ENCODE measurements around the gene FREM2.

Gene FREM2

GRCh38 chr13:38785042-38785441 is 98.2 kb downstream of the FREM2 start:
- Histone ChIP-seq H2AK5ac (ENCODE audit: low read depth, low read length) (no peak overlapping the region), H3K9ac (ENCODE audit: low read depth, low read length, poor library complexity) (no peak overlapping the region), H3K27ac (replicated peaks; ENCODE audit: low read length) (no peak overlapping the region), H3K27me3 (ENCODE audit: control insufficient read depth in 3 of 3, insufficient read depth in 3 of 3, low read depth in 1 of 3, low read length in 3 of 3) (no peaks in the 10 kb centered on the region), H3K23ac (ENCODE audit: low read depth, low read length, poor library complexity) (no peak overlapping the region), H3K4me3 (ENCODE audit: low read length in 2 of 2) (no peak overlapping the region), H3K4ac (ENCODE audit: low read length) (no peak overlapping the region), H3K4me2 (ENCODE audit: insufficient read depth, low read length, poor library complexity, severe bottlenecking) (no peak overlapping the region), H4K91ac (ENCODE audit: low read depth, low read length, poor library complexity) (no peak overlapping the region), H2BK5ac (ENCODE audit: low read length) (no peak overlapping the region), H3K36me3 (replicated peaks in 1 of 2; ENCODE audit: control insufficient read depth in 2 of 2, insufficient read depth in 2 of 2, low read length in 2 of 2) (no peaks in the 10 kb centered on the region), H2AFZ (ENCODE audit: low read length) (no peak overlapping the region), H3K18ac (ENCODE audit: low read length) (no peak overlapping the region), H2BK15ac (ENCODE audit: low read length) (no peak overlapping the region), H3K14ac (ENCODE audit: low read length) (no peak overlapping the region), H4K8ac (ENCODE audit: low read depth, low read length) (no peak overlapping the region), H2BK120ac (ENCODE audit: low read depth, low read length) (no peak overlapping the region), H3K4me1 (ENCODE audit: control insufficient read depth in 2 of 2, insufficient read depth in 1 of 2, low read depth in 1 of 2, low read length in 2 of 2) (no peaks in the 10 kb centered on the region), H3K9me3 (replicated peaks in 1 of 2; ENCODE audit: control insufficient read depth in 2 of 2, insufficient read depth in 1 of 2, low read depth in 1 of 2, low read length in 2 of 2) (no peaks in the 10 kb centered on the region), H3K79me1 (ENCODE audit: low read depth, low read length) (no peaks in the 10 kb centered on the region), H2BK12ac (ENCODE audit: low read length) (no peak overlapping the region)
- WGBS, 2 donors (ENCODE audit: extremely low coverage in 2 of 2, insufficient read length in 2 of 2, insufficient replicate concordance in 1 of 2), result no CpG with 5 or more reads among the region's 2 CpGs
- no peak for DNase-seq (ENCODE audit: low spot score)

GRCh38 chr13:38785490-38785889 is 98.6 kb downstream of the FREM2 start:
- Histone ChIP-seq H3K27ac (replicated peaks; ENCODE audit: low read length) (no peak overlapping the region), H2AK5ac (ENCODE audit: low read depth, low read length) (no peak overlapping the region), H3K9ac (ENCODE audit: low read depth, low read length, poor library complexity) (no peak overlapping the region), H3K23ac (ENCODE audit: low read depth, low read length, poor library complexity) (no peak overlapping the region), H3K4me3 (ENCODE audit: low read length in 2 of 2) (no peak overlapping the region), H3K9me3 (replicated peaks in 1 of 2; ENCODE audit: control insufficient read depth in 2 of 2, insufficient read depth in 1 of 2, low read depth in 1 of 2, low read length in 2 of 2) (no peaks in the 10 kb centered on the region), H2BK5ac (ENCODE audit: low read length) (no peak overlapping the region), H3K79me1 (ENCODE audit: low read depth, low read length) (no peaks in the 10 kb centered on the region), H3K36me3 (replicated peaks in 1 of 2; ENCODE audit: control insufficient read depth in 2 of 2, insufficient read depth in 2 of 2, low read length in 2 of 2) (no peaks in the 10 kb centered on the region), H3K14ac (ENCODE audit: low read length) (no peak overlapping the region), H2AFZ (ENCODE audit: low read length) (no peak overlapping the region), H3K27me3 (ENCODE audit: control insufficient read depth in 3 of 3, insufficient read depth in 3 of 3, low read depth in 1 of 3, low read length in 3 of 3) (no peaks in the 10 kb centered on the region), H4K91ac (ENCODE audit: low read depth, low read length, poor library complexity) (no peak overlapping the region), H4K8ac (ENCODE audit: low read depth, low read length) (no peak overlapping the region), H2BK15ac (ENCODE audit: low read length) (no peak overlapping the region), H3K4me1 (ENCODE audit: control insufficient read depth in 2 of 2, insufficient read depth in 1 of 2, low read depth in 1 of 2, low read length in 2 of 2) (no peaks in the 10 kb centered on the region), H2BK12ac (ENCODE audit: low read length) (no peak overlapping the region), H3K18ac (ENCODE audit: low read length) (no peak overlapping the region), H3K4me2 (ENCODE audit: insufficient read depth, low read length, poor library complexity, severe bottlenecking) (no peak overlapping the region), H3K4ac (ENCODE audit: low read length) (no peak overlapping the region), H2BK120ac (ENCODE audit: low read depth, low read length) (no peak overlapping the region)
- WGBS, 2 donors (ENCODE audit: extremely low coverage in 2 of 2, insufficient read length in 2 of 2, insufficient replicate concordance in 1 of 2), result no CpG with 5 or more reads among the region's 1 CpG
- no peak for DNase-seq (ENCODE audit: low spot score)

GRCh38 chr13:38787550-38787949 is 100.7 kb downstream of the FREM2 start:
- H3K18ac ChIP-seq (ENCODE audit: low read length), result no peak overlapping the region
- H3K4me1 ChIP-seq (ENCODE audit: control insufficient read depth in 2 of 2, insufficient read depth in 1 of 2, low read depth in 1 of 2, low read length in 2 of 2), result no peaks in the 10 kb centered on the region
- no peak overlapping the region for H3K27ac ChIP-seq (replicated peaks; ENCODE audit: low read length)
- no peaks in the 10 kb centered on the region for H3K27me3 ChIP-seq (ENCODE audit: control insufficient read depth in 3 of 3, insufficient read depth in 3 of 3, low read depth in 1 of 3, low read length in 3 of 3)
- H3K9me3 ChIP-seq (replicated peaks in 1 of 2; ENCODE audit: control insufficient read depth in 2 of 2, insufficient read depth in 1 of 2, low read depth in 1 of 2, low read length in 2 of 2), result no peaks in the 10 kb centered on the region
- no peaks in the 10 kb centered on the region for H3K36me3 ChIP-seq (replicated peaks in 1 of 2; ENCODE audit: control insufficient read depth in 2 of 2, insufficient read depth in 2 of 2, low read length in 2 of 2)
- H3K14ac ChIP-seq (ENCODE audit: low read length), result no peak overlapping the region
- H4K91ac ChIP-seq (ENCODE audit: low read depth, low read length, poor library complexity), result no peak overlapping the region
- no peak overlapping the region for H3K9ac ChIP-seq (ENCODE audit: low read depth, low read length, poor library complexity)
- H2AFZ ChIP-seq (ENCODE audit: low read length), result no peak overlapping the region
- no peak overlapping the region for H4K8ac ChIP-seq (ENCODE audit: low read depth, low read length)
- no peak overlapping the region for H2AK5ac ChIP-seq (ENCODE audit: low read depth, low read length)
- no peak overlapping the region for H2BK120ac ChIP-seq (ENCODE audit: low read depth, low read length)
- no peak overlapping the region for H3K4me2 ChIP-seq (ENCODE audit: insufficient read depth, low read length, poor library complexity, severe bottlenecking)
- no CpG with 5 or more reads among the region's 1 CpG for WGBS, 2 donors (ENCODE audit: extremely low coverage in 2 of 2, insufficient read length in 2 of 2, insufficient replicate concordance in 1 of 2)
- H3K23ac ChIP-seq (ENCODE audit: low read depth, low read length, poor library complexity), result no peak overlapping the region
- no peak overlapping the region for H2BK5ac ChIP-seq (ENCODE audit: low read length)
- no peak overlapping the region for H2BK12ac ChIP-seq (ENCODE audit: low read length)
- DNase-seq (ENCODE audit: low spot score), result no peak
- H3K79me1 ChIP-seq (ENCODE audit: low read depth, low read length), result no peaks in the 10 kb centered on the region
- no peak overlapping the region for H3K4ac ChIP-seq (ENCODE audit: low read length)
- H2BK15ac ChIP-seq (ENCODE audit: low read length), result no peak overlapping the region
- H3K4me3 ChIP-seq (ENCODE audit: low read length in 2 of 2), result no peak overlapping the region

DNA sequence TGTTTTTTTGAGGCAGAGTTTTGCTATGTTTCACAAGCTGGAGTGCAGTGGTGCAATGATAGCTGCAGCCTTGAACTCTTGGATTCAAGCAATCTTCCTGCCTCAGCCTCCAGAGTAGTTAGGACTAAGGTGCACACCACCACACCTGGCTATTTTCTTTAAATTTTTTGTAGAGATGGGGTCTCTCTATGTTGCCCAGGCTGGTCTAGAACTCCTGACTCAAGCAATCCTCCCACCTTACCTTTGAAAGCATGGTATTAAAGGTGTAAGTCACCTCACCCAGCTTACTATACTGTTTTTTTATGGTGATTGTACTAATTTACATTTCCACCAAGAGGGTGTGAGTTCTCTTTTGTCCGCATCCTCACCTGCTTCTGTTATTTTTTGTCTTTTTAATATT is 110.0 kb downstream of the FREM2 start:
- no peak overlapping the region for H3K27ac ChIP-seq (replicated peaks; ENCODE audit: low read length)
- no peak overlapping the region for H3K4ac ChIP-seq (ENCODE audit: low read length)
- H3K9ac ChIP-seq (ENCODE audit: low read depth, low read length, poor library complexity), result no peak overlapping the region
- H4K91ac ChIP-seq (ENCODE audit: low read depth, low read length, poor library complexity), result no peak overlapping the region
- no peaks in the 10 kb centered on the region for H3K27me3 ChIP-seq (ENCODE audit: control insufficient read depth in 3 of 3, insufficient read depth in 3 of 3, low read depth in 1 of 3, low read length in 3 of 3)
- no peak overlapping the region for H2AFZ ChIP-seq (ENCODE audit: low read length)
- no peak overlapping the region for H2BK15ac ChIP-seq (ENCODE audit: low read length)
- H2BK12ac ChIP-seq (ENCODE audit: low read length), result no peak overlapping the region
- no peak overlapping the region for H4K8ac ChIP-seq (ENCODE audit: low read depth, low read length)
- H2BK5ac ChIP-seq (ENCODE audit: low read length), result no peak overlapping the region
- H3K14ac ChIP-seq (ENCODE audit: low read length), result no peak overlapping the region
- no peaks in the 10 kb centered on the region for H3K4me1 ChIP-seq (ENCODE audit: control insufficient read depth in 2 of 2, insufficient read depth in 1 of 2, low read depth in 1 of 2, low read length in 2 of 2)
- no peak overlapping the region for H3K18ac ChIP-seq (ENCODE audit: low read length)
- no peak for DNase-seq (ENCODE audit: low spot score)
- H2BK120ac ChIP-seq (ENCODE audit: low read depth, low read length), result no peak overlapping the region
- no peaks in the 10 kb centered on the region for H3K79me1 ChIP-seq (ENCODE audit: low read depth, low read length)
- no CpG with 5 or more reads among the region's 1 CpG for WGBS, 2 donors (ENCODE audit: extremely low coverage in 2 of 2, insufficient read length in 2 of 2, insufficient replicate concordance in 1 of 2)
- no peak overlapping the region for H3K4me2 ChIP-seq (ENCODE audit: insufficient read depth, low read length, poor library complexity, severe bottlenecking)
- no peak overlapping the region for H3K23ac ChIP-seq (ENCODE audit: low read depth, low read length, poor library complexity)
- peaks cover 0 to 10% of the 10 kb centered on the region in 2 donors for H3K9me3 ChIP-seq (replicated peaks in 1 of 2; ENCODE audit: control insufficient read depth in 2 of 2, insufficient read depth in 1 of 2, low read depth in 1 of 2, low read length in 2 of 2)
- H3K4me3 ChIP-seq (ENCODE audit: low read length in 2 of 2), result no peak overlapping the region
- H3K36me3 ChIP-seq (replicated peaks in 1 of 2; ENCODE audit: control insufficient read depth in 2 of 2, insufficient read depth in 2 of 2, low read length in 2 of 2), result no peaks in the 10 kb centered on the region
- H2AK5ac ChIP-seq (ENCODE audit: low read depth, low read length), result no peak overlapping the region
